GM23338 (cell line): ENCODE measurements around the gene SLC43A2. TPM values are rescaled to one million over a fixed set of nuclear protein-coding genes. Genes with fewer than 3 reads are reported as not detected.

Source experiments
- ATAC-seq: fragments of 200-7000 bp; cut with Tn5 transposase; 3 replicates; pipeline ENCODE4 v1.9.1; 2020
- DNase-seq: peaks from one replicate; pipeline ENCODE4 v3.0.0-alpha.2; 2015; ENCODE audit warnings: low spot score
- H2AFZ ChIP-seq: fragments of 200-600 bp; sonication (generic); 2 replicates; pipeline ENCODE4 v1.8.0; 2016; ENCODE audit warnings: antibody characterized with exemption, mild to moderate bottlenecking, moderate library complexity
- H3F3A ChIP-seq: fragments of 200-600 bp; sonication (generic); replicated peaks from 2 replicates; pipeline ENCODE4 v1.8.0; 2017; ENCODE audit warnings: antibody characterized with exemption, mixed run types, low read depth
- H3K27ac ChIP-seq: fragments of 200-600 bp; sonication (generic); 2 replicates; pipeline ENCODE4 v1.6.1; 2016; ENCODE audit warnings: low read depth
- H3K27me3 ChIP-seq: fragments of 200-600 bp; sonication (generic); 2 replicates; pipeline ENCODE4 v1.8.0; 2016; ENCODE audit warnings: mild to moderate bottlenecking, mixed run types, moderate library complexity; ENCODE audit not compliant: insufficient read depth
- H3K36me3 ChIP-seq: fragments of 200-600 bp; sonication (generic); 2 replicates; pipeline ENCODE4 v1.8.0; 2016; ENCODE audit warnings: mild to moderate bottlenecking; ENCODE audit not compliant: insufficient read depth
- H3K4me1 ChIP-seq: fragments of 200-600 bp; sonication (generic); 2 replicates; pipeline ENCODE4 v1.8.0; 2016; ENCODE audit warnings: mild to moderate bottlenecking, moderate library complexity; ENCODE audit not compliant: insufficient read depth
- H3K4me2 ChIP-seq: fragments of 200-600 bp; sonication (generic); 2 replicates; pipeline ENCODE4 v1.7.1; 2017; ENCODE audit warnings: mixed run types
- H3K4me3 ChIP-seq: fragments of 200-600 bp; sonication (generic); 2 replicates; pipeline ENCODE4 v1.6.1; 2016; ENCODE audit warnings: mixed run types
- H3K79me2 ChIP-seq: fragments of 200-600 bp; sonication (generic); replicated peaks from 2 replicates; pipeline ENCODE4 v1.8.0; 2017; ENCODE audit warnings: mild to moderate bottlenecking; ENCODE audit not compliant: insufficient read depth
- H3K9me2 ChIP-seq: fragments of 200-600 bp; sonication (generic); 2 replicates; pipeline ENCODE4 v1.8.0; 2017; ENCODE audit not compliant: insufficient read depth
- H4K20me1 ChIP-seq: fragments of 200-600 bp; sonication (generic); replicated peaks from 2 replicates; pipeline ENCODE4 v1.8.0; 2017; ENCODE audit warnings: mild to moderate bottlenecking; ENCODE audit not compliant: insufficient read depth
- H3K27ac Mint-ChIP-seq: 2 replicates; pipeline ENCODE4 v1.8.0; 2020; ENCODE audit warnings: inconsistent platforms, mild to moderate bottlenecking, moderate library complexity, mixed read lengths
- H3K27me3 Mint-ChIP-seq: 3 replicates; pipeline ENCODE4 v1.8.0; 2022; ENCODE audit warnings: low read depth, mild to moderate bottlenecking, moderate library complexity, mixed read lengths, inconsistent platforms; ENCODE audit not compliant: insufficient read depth, poor library complexity
- H3K36me3 Mint-ChIP-seq: 3 replicates; pipeline ENCODE4 v1.8.0; 2021; ENCODE audit warnings: low read depth, mild to moderate bottlenecking, inconsistent platforms, moderate library complexity, mixed read lengths
- H3K4me1 Mint-ChIP-seq: 3 replicates; pipeline ENCODE4 v1.8.0; 2020; ENCODE audit warnings: mild to moderate bottlenecking, inconsistent platforms, mixed read lengths
- H3K4me3 Mint-ChIP-seq: 3 replicates; pipeline ENCODE4 v1.8.0; 2021; ENCODE audit warnings: moderate library complexity, mild to moderate bottlenecking, inconsistent platforms, mixed read lengths
- H3K9me3 Mint-ChIP-seq: 3 replicates; pipeline ENCODE4 v1.8.0; 2020; ENCODE audit warnings: moderate library complexity, mild to moderate bottlenecking, inconsistent platforms, mixed read lengths
- CREB1 ChIP-seq: fragments of 250-450 bp; sonication (Bioruptor Pico); IDR thresholded peaks from 2 replicates; pipeline ENCODE4 v1.5.0; 2020; ENCODE audit warnings: low read depth, mild to moderate bottlenecking, moderate library complexity
- JUNB ChIP-seq: IDR thresholded peaks from one replicate; pipeline ENCODE4 v1.6.1; 2016; ENCODE audit warnings: antibody characterized with exemption; ENCODE audit not compliant: unreplicated experiment
- ZNF114 ChIP-seq: fragments of 250-450 bp; sonication (Bioruptor Pico); IDR thresholded peaks from 2 replicates; pipeline ENCODE4 v1.5.0; 2020; ENCODE audit warnings: mild to moderate bottlenecking, moderate library complexity
- ZNF331 ChIP-seq: fragments of 250-450 bp; sonication (Bioruptor Pico); IDR thresholded peaks from 2 replicates; pipeline ENCODE4 v1.5.0; 2020; ENCODE audit warnings: low read depth, mild to moderate bottlenecking, moderate library complexity
- polyA plus RNA-seq: library from polyadenylated mRNA; unstranded; fragments of >200 nt; fragmentation: Nextera tagmentation; extraction: Ambion mirVana; gene quantifications from 2 replicates; pipeline ENCODE4 v1.2.1, GENCODE V29; 2016
- total RNA-seq: library from RNA; depleted of rRNA; stranded (reverse); fragments of >200 nt; shearing (Covaris generic); gene quantifications from 2 replicates; pipeline ENCODE4 v1.2.3, GENCODE V29; 2014
- TF ChIP-seq, protein P1 (sequence below), 2 experiments: fragments of 200-600 bp in 1 of 2; sonication (generic) in 1 of 2; conservative IDR thresholded peaks; 2 replicates each; pipeline versions ENCODE4 v1.5.1 to v1.6.1; 2016 to 2017; ENCODE audit warnings: antibody characterized with exemption in 2 of 2, low read depth in 2 of 2, mild to moderate bottlenecking in 2 of 2, moderate library complexity in 1 of 2
- TF ChIP-seq, protein P2 (sequence below): fragments of 250-450 bp; sonication (Bioruptor Pico); IDR thresholded peaks from 2 replicates; pipeline ENCODE4 v1.5.0; 2020; ENCODE audit warnings: mild to moderate bottlenecking, moderate library complexity
- TF ChIP-seq, protein P3 (sequence below): IDR thresholded peaks from one replicate; pipeline ENCODE4 v1.6.1; 2018; ENCODE audit warnings: antibody characterized with exemption; ENCODE audit not compliant: unreplicated experiment
- TF ChIP-seq, protein P4 (sequence below): IDR thresholded peaks from 2 replicates; pipeline ENCODE4 v1.6.1; 2016; ENCODE audit warnings: antibody characterized with exemption

Gene SLC43A2
- total and polyA plus RNA-seq, 2 experiments from 2014 or later, result 2.2 to 9.8 TPM

DNA sequence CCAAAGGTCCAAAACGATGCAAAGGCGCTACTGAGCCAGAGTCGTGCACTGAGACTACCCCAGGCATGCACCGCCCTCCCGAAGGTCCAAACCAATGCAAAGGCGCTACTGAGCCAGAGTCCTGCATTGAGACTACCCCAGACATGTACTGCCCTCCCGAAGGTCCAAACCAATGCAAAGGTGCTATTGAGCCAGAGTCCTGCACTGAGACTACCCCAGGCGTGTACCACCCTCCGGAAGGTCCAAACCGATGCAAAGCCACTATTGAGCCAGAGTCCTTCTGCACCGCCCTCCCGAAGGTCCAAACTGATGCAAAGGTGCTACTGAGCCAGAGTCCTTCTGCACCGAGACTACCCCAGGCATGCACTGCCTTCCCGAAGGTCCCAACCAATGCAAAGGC, 27.1 kb downstream of the SLC43A2 start:
- peaks cover 8% of the 10 kb centered on the region for H3K4me1 Mint-ChIP-seq
- TF ChIP-seq, protein P1, sequence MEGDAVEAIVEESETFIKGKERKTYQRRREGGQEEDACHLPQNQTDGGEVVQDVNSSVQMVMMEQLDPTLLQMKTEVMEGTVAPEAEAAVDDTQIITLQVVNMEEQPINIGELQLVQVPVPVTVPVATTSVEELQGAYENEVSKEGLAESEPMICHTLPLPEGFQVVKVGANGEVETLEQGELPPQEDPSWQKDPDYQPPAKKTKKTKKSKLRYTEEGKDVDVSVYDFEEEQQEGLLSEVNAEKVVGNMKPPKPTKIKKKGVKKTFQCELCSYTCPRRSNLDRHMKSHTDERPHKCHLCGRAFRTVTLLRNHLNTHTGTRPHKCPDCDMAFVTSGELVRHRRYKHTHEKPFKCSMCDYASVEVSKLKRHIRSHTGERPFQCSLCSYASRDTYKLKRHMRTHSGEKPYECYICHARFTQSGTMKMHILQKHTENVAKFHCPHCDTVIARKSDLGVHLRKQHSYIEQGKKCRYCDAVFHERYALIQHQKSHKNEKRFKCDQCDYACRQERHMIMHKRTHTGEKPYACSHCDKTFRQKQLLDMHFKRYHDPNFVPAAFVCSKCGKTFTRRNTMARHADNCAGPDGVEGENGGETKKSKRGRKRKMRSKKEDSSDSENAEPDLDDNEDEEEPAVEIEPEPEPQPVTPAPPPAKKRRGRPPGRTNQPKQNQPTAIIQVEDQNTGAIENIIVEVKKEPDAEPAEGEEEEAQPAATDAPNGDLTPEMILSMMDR (conservative IDR thresholded peaks at IDR 0.05; ENCODE audit: low read depth in 2 of 2), result no peak
- TF ChIP-seq CREB1 (CRISPR knock-in tag) (no peak), ZNF114 (CRISPR knock-in tag) (no peak)
- H3K27ac Mint-ChIP-seq, result no peak overlapping the region
- H3K4me3 ChIP-seq, result no peak overlapping the region
- no peak overlapping the region for H3K27ac ChIP-seq
- H2AFZ ChIP-seq, result no peak overlapping the region
- H3K36me3 Mint-ChIP-seq, result peaks cover 12% of the 10 kb centered on the region; the same call in 2 of the 3 replicates
- no peaks in the 10 kb centered on the region for H3K36me3 ChIP-seq
- no peaks in the 10 kb centered on the region for H4K20me1 ChIP-seq
- no peaks in the 10 kb centered on the region for H3K79me2 ChIP-seq
- peaks cover 10% of the 10 kb centered on the region for H3K9me3 Mint-ChIP-seq
- H3K27me3 ChIP-seq, result no peaks in the 10 kb centered on the region
- no peaks in the 10 kb centered on the region for H3K9me2 ChIP-seq
- H3K4me1 ChIP-seq, result peaks cover 8% of the 10 kb centered on the region
- ATAC-seq, result no peak
- H3K4me3 Mint-ChIP-seq, result no peak overlapping the region
- H3F3A ChIP-seq, result no peaks in the 10 kb centered on the region
- peaks cover 3% of the 10 kb centered on the region for H3K27me3 Mint-ChIP-seq
- no peak overlapping the region for H3K4me2 ChIP-seq
- peak; percentile 0 for DNase-seq

DNA sequence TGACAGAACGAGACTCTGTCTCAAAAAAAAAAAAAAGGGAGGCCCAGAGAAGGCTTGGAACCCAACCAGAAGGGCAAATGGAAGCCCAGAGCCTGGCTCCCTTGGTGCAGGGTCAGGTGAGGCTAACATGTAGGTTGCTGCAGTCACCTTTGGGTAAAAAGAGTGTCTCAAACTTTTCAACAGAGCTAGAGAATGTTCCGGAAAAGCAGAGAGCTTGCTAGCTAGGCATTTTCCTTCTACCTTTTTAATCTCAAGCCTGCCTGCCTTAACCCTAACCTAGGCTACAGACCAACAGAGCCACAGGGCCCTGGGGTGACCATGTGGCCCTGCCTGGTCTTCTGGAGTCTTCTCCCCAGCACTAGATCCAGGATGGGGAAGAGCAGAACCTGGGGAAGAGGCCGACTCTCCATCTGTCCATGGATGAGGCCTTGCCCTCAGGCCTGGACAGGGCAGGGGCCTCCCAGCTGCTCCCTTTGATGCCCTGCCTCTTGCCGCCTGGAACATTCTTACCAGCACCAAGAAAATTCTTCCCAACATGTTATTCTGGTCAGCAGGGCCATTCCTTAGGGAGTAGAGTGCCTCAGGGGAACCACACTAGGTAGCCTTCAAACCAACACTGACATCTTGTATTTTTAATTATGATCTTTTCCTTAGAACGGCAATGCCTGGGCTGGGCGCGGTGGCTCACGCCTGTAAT, 30.1 kb downstream of the SLC43A2 start:
- H3K4me3 Mint-ChIP-seq, result no peak overlapping the region
- no peak overlapping the region for H3K27ac Mint-ChIP-seq
- H3K27ac ChIP-seq, result no peak overlapping the region
- H3K4me2 ChIP-seq, result no peak overlapping the region
- no peak overlapping the region for H3K4me3 ChIP-seq
- peaks cover 12% of the 10 kb centered on the region; the same call in 2 of the 3 replicates for H3K36me3 Mint-ChIP-seq
- peak; percentile 0 for DNase-seq
- no peaks in the 10 kb centered on the region for H3K9me2 ChIP-seq
- no peaks in the 10 kb centered on the region for H3K4me1 ChIP-seq
- no peaks in the 10 kb centered on the region for H3K27me3 ChIP-seq
- no peaks in the 10 kb centered on the region for H3K79me2 ChIP-seq
- ATAC-seq, result no peak
- no peaks in the 10 kb centered on the region for H4K20me1 ChIP-seq
- H3K36me3 ChIP-seq, result no peaks in the 10 kb centered on the region
- H2AFZ ChIP-seq, result no peak overlapping the region
- H3K9me3 Mint-ChIP-seq, result peaks cover 10% of the 10 kb centered on the region
- H3F3A ChIP-seq, result no peaks in the 10 kb centered on the region; the same call in 1 of the 2 replicates
- H3K4me1 Mint-ChIP-seq, result no peaks in the 10 kb centered on the region; the same call in 2 of the 3 replicates
- H3K27me3 Mint-ChIP-seq, result peaks cover 7% of the 10 kb centered on the region
- TF ChIP-seq JUNB, result no peak
- TF ChIP-seq ZNF331 (CRISPR knock-in tag), result no peak
- TF ChIP-seq, protein P2, sequence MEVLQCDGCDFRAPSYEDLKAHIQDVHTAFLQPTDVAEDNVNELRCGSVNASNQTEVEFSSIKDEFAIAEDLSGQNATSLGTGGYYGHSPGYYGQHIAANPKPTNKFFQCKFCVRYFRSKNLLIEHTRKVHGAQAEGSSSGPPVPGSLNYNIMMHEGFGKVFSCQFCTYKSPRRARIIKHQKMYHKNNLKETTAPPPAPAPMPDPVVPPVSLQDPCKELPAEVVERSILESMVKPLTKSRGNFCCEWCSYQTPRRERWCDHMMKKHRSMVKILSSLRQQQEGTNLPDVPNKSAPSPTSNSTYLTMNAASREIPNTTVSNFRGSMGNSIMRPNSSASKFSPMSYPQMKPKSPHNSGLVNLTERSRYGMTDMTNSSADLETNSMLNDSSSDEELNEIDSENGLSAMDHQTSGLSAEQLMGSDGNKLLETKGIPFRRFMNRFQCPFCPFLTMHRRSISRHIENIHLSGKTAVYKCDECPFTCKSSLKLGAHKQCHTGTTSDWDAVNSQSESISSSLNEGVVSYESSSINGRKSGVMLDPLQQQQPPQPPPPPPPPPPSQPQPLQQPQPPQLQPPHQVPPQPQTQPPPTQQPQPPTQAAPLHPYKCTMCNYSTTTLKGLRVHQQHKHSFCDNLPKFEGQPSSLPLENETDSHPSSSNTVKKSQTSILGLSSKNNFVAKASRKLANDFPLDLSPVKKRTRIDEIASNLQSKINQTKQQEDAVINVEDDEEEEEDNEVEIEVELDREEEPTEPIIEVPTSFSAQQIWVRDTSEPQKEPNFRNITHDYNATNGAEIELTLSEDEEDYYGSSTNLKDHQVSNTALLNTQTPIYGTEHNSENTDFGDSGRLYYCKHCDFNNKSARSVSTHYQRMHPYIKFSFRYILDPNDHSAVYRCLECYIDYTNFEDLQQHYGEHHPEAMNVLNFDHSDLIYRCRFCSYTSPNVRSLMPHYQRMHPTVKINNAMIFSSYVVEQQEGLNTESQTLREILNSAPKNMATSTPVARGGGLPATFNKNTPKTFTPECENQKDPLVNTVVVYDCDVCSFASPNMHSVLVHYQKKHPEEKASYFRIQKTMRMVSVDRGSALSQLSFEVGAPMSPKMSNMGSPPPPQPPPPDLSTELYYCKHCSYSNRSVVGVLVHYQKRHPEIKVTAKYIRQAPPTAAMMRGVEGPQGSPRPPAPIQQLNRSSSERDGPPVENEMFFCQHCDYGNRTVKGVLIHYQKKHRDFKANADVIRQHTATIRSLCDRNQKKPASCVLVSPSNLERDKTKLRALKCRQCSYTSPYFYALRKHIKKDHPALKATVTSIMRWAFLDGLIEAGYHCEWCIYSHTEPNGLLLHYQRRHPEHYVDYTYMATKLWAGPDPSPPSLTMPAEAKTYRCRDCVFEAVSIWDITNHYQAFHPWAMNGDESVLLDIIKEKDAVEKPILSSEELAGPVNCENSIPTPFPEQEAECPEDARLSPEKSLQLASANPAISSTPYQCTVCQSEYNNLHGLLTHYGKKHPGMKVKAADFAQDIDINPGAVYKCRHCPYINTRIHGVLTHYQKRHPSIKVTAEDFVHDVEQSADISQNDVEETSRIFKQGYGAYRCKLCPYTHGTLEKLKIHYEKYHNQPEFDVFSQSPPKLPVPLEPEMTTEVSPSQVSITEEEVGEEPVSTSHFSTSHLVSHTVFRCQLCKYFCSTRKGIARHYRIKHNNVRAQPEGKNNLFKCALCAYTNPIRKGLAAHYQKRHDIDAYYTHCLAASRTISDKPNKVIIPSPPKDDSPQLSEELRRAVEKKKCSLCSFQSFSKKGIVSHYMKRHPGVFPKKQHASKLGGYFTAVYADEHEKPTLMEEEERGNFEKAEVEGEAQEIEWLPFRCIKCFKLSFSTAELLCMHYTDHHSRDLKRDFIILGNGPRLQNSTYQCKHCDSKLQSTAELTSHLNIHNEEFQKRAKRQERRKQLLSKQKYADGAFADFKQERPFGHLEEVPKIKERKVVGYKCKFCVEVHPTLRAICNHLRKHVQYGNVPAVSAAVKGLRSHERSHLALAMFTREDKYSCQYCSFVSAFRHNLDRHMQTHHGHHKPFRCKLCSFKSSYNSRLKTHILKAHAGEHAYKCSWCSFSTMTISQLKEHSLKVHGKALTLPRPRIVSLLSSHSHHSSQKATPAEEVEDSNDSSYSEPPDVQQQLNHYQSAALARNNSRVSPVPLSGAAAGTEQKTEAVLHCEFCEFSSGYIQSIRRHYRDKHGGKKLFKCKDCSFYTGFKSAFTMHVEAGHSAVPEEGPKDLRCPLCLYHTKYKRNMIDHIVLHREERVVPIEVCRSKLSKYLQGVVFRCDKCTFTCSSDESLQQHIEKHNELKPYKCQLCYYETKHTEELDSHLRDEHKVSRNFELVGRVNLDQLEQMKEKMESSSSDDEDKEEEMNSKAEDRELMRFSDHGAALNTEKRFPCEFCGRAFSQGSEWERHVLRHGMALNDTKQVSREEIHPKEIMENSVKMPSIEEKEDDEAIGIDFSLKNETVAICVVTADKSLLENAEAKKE (CRISPR knock-in tag), result no peak
- TF ChIP-seq, protein P3, sequence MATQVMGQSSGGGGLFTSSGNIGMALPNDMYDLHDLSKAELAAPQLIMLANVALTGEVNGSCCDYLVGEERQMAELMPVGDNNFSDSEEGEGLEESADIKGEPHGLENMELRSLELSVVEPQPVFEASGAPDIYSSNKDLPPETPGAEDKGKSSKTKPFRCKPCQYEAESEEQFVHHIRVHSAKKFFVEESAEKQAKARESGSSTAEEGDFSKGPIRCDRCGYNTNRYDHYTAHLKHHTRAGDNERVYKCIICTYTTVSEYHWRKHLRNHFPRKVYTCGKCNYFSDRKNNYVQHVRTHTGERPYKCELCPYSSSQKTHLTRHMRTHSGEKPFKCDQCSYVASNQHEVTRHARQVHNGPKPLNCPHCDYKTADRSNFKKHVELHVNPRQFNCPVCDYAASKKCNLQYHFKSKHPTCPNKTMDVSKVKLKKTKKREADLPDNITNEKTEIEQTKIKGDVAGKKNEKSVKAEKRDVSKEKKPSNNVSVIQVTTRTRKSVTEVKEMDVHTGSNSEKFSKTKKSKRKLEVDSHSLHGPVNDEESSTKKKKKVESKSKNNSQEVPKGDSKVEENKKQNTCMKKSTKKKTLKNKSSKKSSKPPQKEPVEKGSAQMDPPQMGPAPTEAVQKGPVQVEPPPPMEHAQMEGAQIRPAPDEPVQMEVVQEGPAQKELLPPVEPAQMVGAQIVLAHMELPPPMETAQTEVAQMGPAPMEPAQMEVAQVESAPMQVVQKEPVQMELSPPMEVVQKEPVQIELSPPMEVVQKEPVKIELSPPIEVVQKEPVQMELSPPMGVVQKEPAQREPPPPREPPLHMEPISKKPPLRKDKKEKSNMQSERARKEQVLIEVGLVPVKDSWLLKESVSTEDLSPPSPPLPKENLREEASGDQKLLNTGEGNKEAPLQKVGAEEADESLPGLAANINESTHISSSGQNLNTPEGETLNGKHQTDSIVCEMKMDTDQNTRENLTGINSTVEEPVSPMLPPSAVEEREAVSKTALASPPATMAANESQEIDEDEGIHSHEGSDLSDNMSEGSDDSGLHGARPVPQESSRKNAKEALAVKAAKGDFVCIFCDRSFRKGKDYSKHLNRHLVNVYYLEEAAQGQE, result no peak
- TF ChIP-seq, protein P4, sequence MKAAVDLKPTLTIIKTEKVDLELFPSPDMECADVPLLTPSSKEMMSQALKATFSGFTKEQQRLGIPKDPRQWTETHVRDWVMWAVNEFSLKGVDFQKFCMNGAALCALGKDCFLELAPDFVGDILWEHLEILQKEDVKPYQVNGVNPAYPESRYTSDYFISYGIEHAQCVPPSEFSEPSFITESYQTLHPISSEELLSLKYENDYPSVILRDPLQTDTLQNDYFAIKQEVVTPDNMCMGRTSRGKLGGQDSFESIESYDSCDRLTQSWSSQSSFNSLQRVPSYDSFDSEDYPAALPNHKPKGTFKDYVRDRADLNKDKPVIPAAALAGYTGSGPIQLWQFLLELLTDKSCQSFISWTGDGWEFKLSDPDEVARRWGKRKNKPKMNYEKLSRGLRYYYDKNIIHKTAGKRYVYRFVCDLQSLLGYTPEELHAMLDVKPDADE, result no peak
